ENCODE measurements around the gene TNFAIP2. TPM values are rescaled to one million over a fixed set of nuclear protein-coding genes. Genes with fewer than 3 reads are reported as not detected.
"Not testable (repeated sequence)": the region's sequence is repeated elsewhere in the genome, so short reads cannot be mapped to it uniquely, and the experiment has no call there.

Gene TNFAIP2
- total and polyA plus RNA-seq, 12 donors = 5.2 to 615 (median 115) TPM

- no peak overlapping the region for H3K4me3 ChIP-seq
- no peaks in the 10 kb centered on the region for H3K27me3 ChIP-seq
- no peaks in the 10 kb centered on the region for H3K4me1 ChIP-seq (replicated peaks in 1 of 2)
- DNase-seq = no peak
- H3K9me3 ChIP-seq (replicated peaks in 1 of 3) = peaks cover 0 to under 1% (median 0%) of the 10 kb centered on the region in 3 donors
- no peak overlapping the region for H3K27ac ChIP-seq
- intact Hi-C loops (cut with DNase I) = no loop called here
- 71 to 86% (median 76%) methylated on average over 5 to 9 of the region's 9 CpGs for WGBS, 4 donors
- H3K36me3 ChIP-seq (replicated peaks in 1 of 2) = no peaks in the 10 kb centered on the region
- TF ChIP-seq POLR2A (IDR thresholded peaks at IDR 0.05) = no peak
- TF ChIP-seq CTCF (IDR thresholded peaks at IDR 0.05) = no peak
Observed at GRCh38 chr14:103164779-103165178, 41.5 kb downstream of the TNFAIP2 start.

- WGBS, 4 donors = 86 to 95% (median 90%) methylated on average over 6 of the region's 6 CpGs
- intact Hi-C loops (cut with DNase I) = no loop called here
- no peaks in the 10 kb centered on the region for H3K4me1 ChIP-seq (replicated peaks in 1 of 2)
- no peak overlapping the region for H3K27ac ChIP-seq
- no peak for DNase-seq
- no peaks in the 10 kb centered on the region for H3K27me3 ChIP-seq
- H3K36me3 ChIP-seq (replicated peaks in 1 of 2) = no peaks in the 10 kb centered on the region
- TF ChIP-seq CTCF (IDR thresholded peaks at IDR 0.05) = no peak
- TF ChIP-seq POLR2A (IDR thresholded peaks at IDR 0.05) = no peak
- peaks cover 0 to 6% (median 0%) of the 10 kb centered on the region in 3 donors for H3K9me3 ChIP-seq (replicated peaks in 1 of 3)
- H3K4me3 ChIP-seq = no peak overlapping the region
Observed at GRCh38 chr14:103165323-103165722, 42.1 kb downstream of the TNFAIP2 start.

GRCh38 chr14:103169954-103170353, 46.7 kb downstream of the TNFAIP2 start:
- no peak overlapping the region for H3K4me3 ChIP-seq
- 84 to 91% (median 89%) methylated on average over 6 of the region's 6 CpGs for WGBS, 4 donors
- no peak for TF ChIP-seq CTCF (IDR thresholded peaks at IDR 0.05)
- TF ChIP-seq POLR2A (IDR thresholded peaks at IDR 0.05) = no peak
- no peaks in the 10 kb centered on the region for H3K27me3 ChIP-seq
- no peak overlapping the region for H3K27ac ChIP-seq
- no peaks in the 10 kb centered on the region for H3K36me3 ChIP-seq (replicated peaks in 1 of 2)
- intact Hi-C loops (cut with DNase I) = no loop called here
- peaks cover 0 to 6% (median 0%) of the 10 kb centered on the region in 3 donors for H3K9me3 ChIP-seq (replicated peaks in 1 of 3)
- no peak for DNase-seq
- H3K4me1 ChIP-seq (replicated peaks in 1 of 2) = no peaks in the 10 kb centered on the region

GRCh38 chr14:103171206-103171605, 47.9 kb downstream of the TNFAIP2 start:
- H3K36me3 ChIP-seq (replicated peaks in 1 of 2); H3K27me3 ChIP-seq; intact Hi-C loops (cut with DNase I); H3K9me3 ChIP-seq (replicated peaks in 1 of 3); H3K4me3 ChIP-seq; H3K4me1 ChIP-seq (replicated peaks in 1 of 2); H3K27ac ChIP-seq; DNase-seq: not testable (repeated sequence)
- WGBS, 4 donors = 56 to 67% (median 62%) methylated on average over 2 of the region's 2 CpGs

- no peaks in the 10 kb centered on the region for H3K36me3 ChIP-seq (replicated peaks in 1 of 2)
- TF ChIP-seq POLR2A (IDR thresholded peaks at IDR 0.05) = no peak
- no peak for TF ChIP-seq CTCF (IDR thresholded peaks at IDR 0.05)
- 70 to 78% (median 75%) methylated on average over 5 of the region's 5 CpGs for WGBS, 4 donors
- H3K9me3 ChIP-seq (replicated peaks in 1 of 3) = peaks cover 0 to 6% (median 0%) of the 10 kb centered on the region in 3 donors
- DNase-seq = no peak
- intact Hi-C loops (cut with DNase I) = no loop called here
- no peak overlapping the region for H3K27ac ChIP-seq
- H3K4me1 ChIP-seq (replicated peaks in 1 of 2) = no peaks in the 10 kb centered on the region
- no peaks in the 10 kb centered on the region for H3K27me3 ChIP-seq
- no peak overlapping the region for H3K4me3 ChIP-seq
Observed at GRCh38 chr14:103172921-103173320, 49.7 kb downstream of the TNFAIP2 start.

GRCh38 chr14:103173887-103174286, 50.6 kb downstream of the TNFAIP2 start:
- H3K27ac ChIP-seq; DNase-seq; H3K36me3 ChIP-seq (replicated peaks in 1 of 2); H3K9me3 ChIP-seq (replicated peaks in 1 of 3); intact Hi-C loops (cut with DNase I); H3K4me3 ChIP-seq; H3K27me3 ChIP-seq; H3K4me1 ChIP-seq (replicated peaks in 1 of 2): not testable (repeated sequence)
- WGBS, 4 donors = 32 to 54% (median 43%) methylated on average over 2 of the region's 2 CpGs

GRCh38 chr14:103176176-103176575, 52.9 kb downstream of the TNFAIP2 start:
- H3K36me3 ChIP-seq (replicated peaks in 1 of 2); H3K27ac ChIP-seq; H3K4me3 ChIP-seq; H3K27me3 ChIP-seq; H3K4me1 ChIP-seq (replicated peaks in 1 of 2); intact Hi-C loops (cut with DNase I); DNase-seq; H3K9me3 ChIP-seq (replicated peaks in 1 of 3): not testable (repeated sequence)
- WGBS, 4 donors = 64 to 75% (median 70%) methylated on average over 4 of the region's 4 CpGs
